ENCODE results near the gene WDSUB1.

Gene WDSUB1

GRCh38 chr2:159215116-159215515 lies 71.4 kb downstream of the WDSUB1 start:
- Histone ChIP-seq H3K23ac (ENCODE audit: low read length in 2 of 2) (no peak overlapping the region), H3K27ac (ENCODE audit: low read length, poor library complexity, severe bottlenecking) (no peak overlapping the region), H2BK120ac (ENCODE audit: low read depth, low read length) (no peak overlapping the region), H3K9ac (ENCODE audit: low read length) (no peak overlapping the region), H3K4ac (ENCODE audit: low read depth in 1 of 2, low read length in 2 of 2) (no peak overlapping the region), H4K8ac (ENCODE audit: low read length) (no peak overlapping the region), H3K79me1 (replicated peaks; ENCODE audit: low read length, poor library complexity, severe bottlenecking) (peaks cover 36% of the 10 kb centered on the region), H3K4me2 (ENCODE audit: low read length, poor library complexity, severe bottlenecking) (no peak overlapping the region), H3K9me3 (ENCODE audit: control insufficient read depth, low read length) (no peaks in the 10 kb centered on the region), H3K4me1 (ENCODE audit: control insufficient read depth, insufficient read depth, low read depth, low read length) (peaks cover 4% of the 10 kb centered on the region), H3K4me3 (ENCODE audit: insufficient read depth in 1 of 2, low read depth in 1 of 2, low read length in 2 of 2) (no peak overlapping the region), H3K14ac (ENCODE audit: low read length in 2 of 2) (no peak overlapping the region), H2BK12ac (ENCODE audit: low read length in 2 of 2) (peak overlapping the region in 1 of 2 experiments; percentile 17), H2AFZ (ENCODE audit: low read depth, low read length) (no peak overlapping the region), H3K27me3 (ENCODE audit: control insufficient read depth in 1 of 2, insufficient read depth in 1 of 2, low read length in 2 of 2) (no peaks in the 10 kb centered on the region), H3K18ac (ENCODE audit: low read depth in 1 of 2, low read length in 2 of 2) (no peak overlapping the region), H2AK5ac (ENCODE audit: low read length, severe bottlenecking) (no peak overlapping the region), H2BK5ac (ENCODE audit: low read depth, low read length, poor library complexity, severe bottlenecking) (no peak overlapping the region), H4K91ac (ENCODE audit: low read length) (no peak overlapping the region), H2BK15ac (ENCODE audit: low read depth, poor library complexity, severe bottlenecking) (no peak overlapping the region), H3K36me3 (ENCODE audit: control insufficient read depth in 1 of 2, insufficient read depth in 2 of 2, low read depth in 1 of 2, low read length in 2 of 2) (peaks cover 24 to 51% of the 10 kb centered on the region in 2 experiments)
- no peak for DNase-seq
- 99% methylated on average over 7 of the region's 7 CpGs for WGBS

- Histone ChIP-seq H2BK5ac (ENCODE audit: low read depth, low read length, poor library complexity, severe bottlenecking) (no peak overlapping the region), H2AFZ (ENCODE audit: low read depth, low read length) (no peak overlapping the region), H3K36me3 (ENCODE audit: control insufficient read depth in 1 of 2, insufficient read depth in 2 of 2, low read depth in 1 of 2, low read length in 2 of 2) (peaks cover 17 to 46% of the 10 kb centered on the region in 2 experiments), H3K4me1 (ENCODE audit: control insufficient read depth, insufficient read depth, low read depth, low read length) (peaks cover 10% of the 10 kb centered on the region), H2AK5ac (ENCODE audit: low read length, severe bottlenecking) (no peak overlapping the region), H3K4ac (ENCODE audit: low read depth in 1 of 2, low read length in 2 of 2) (no peak overlapping the region), H2BK12ac (ENCODE audit: low read length in 2 of 2) (no peak overlapping the region), H3K27ac (ENCODE audit: low read length, poor library complexity, severe bottlenecking) (no peak overlapping the region), H3K27me3 (ENCODE audit: control insufficient read depth in 1 of 2, insufficient read depth in 1 of 2, low read length in 2 of 2) (no peaks in the 10 kb centered on the region), H2BK15ac (ENCODE audit: low read depth, poor library complexity, severe bottlenecking) (no peak overlapping the region), H3K23ac (ENCODE audit: low read length in 2 of 2) (no peak overlapping the region), H3K79me1 (replicated peaks; ENCODE audit: low read length, poor library complexity, severe bottlenecking) (peaks cover 36% of the 10 kb centered on the region), H3K9ac (ENCODE audit: low read length) (no peak overlapping the region), H3K18ac (ENCODE audit: low read depth in 1 of 2, low read length in 2 of 2) (no peak overlapping the region), H3K4me2 (ENCODE audit: low read length, poor library complexity, severe bottlenecking) (no peak overlapping the region), H4K8ac (ENCODE audit: low read length) (no peak overlapping the region), H3K9me3 (ENCODE audit: control insufficient read depth, low read length) (no peaks in the 10 kb centered on the region), H2BK120ac (ENCODE audit: low read depth, low read length) (no peak overlapping the region), H4K91ac (ENCODE audit: low read length) (no peak overlapping the region), H3K14ac (ENCODE audit: low read length in 2 of 2) (no peak overlapping the region), H3K4me3 (ENCODE audit: insufficient read depth in 1 of 2, low read depth in 1 of 2, low read length in 2 of 2) (no peak overlapping the region)
- DNase-seq = no peak
- 92% methylated on average over 3 of the region's 3 CpGs for WGBS
Observed at GRCh38 chr2:159214325-159214865, 72.1 kb downstream of the WDSUB1 start.

- H2BK12ac ChIP-seq (ENCODE audit: low read length in 2 of 2) = no peak overlapping the region
- no peak overlapping the region for H2AK5ac ChIP-seq (ENCODE audit: low read length, severe bottlenecking)
- H4K91ac ChIP-seq (ENCODE audit: low read length) = no peak overlapping the region
- no peak overlapping the region for H3K23ac ChIP-seq (ENCODE audit: low read length in 2 of 2)
- H3K18ac ChIP-seq (ENCODE audit: low read depth in 1 of 2, low read length in 2 of 2) = no peak overlapping the region
- H2AFZ ChIP-seq (ENCODE audit: low read depth, low read length) = no peak overlapping the region
- no peaks in the 10 kb centered on the region for H3K27me3 ChIP-seq (ENCODE audit: control insufficient read depth in 1 of 2, insufficient read depth in 1 of 2, low read length in 2 of 2)
- H3K4ac ChIP-seq (ENCODE audit: low read depth in 1 of 2, low read length in 2 of 2) = no peak overlapping the region
- H2BK5ac ChIP-seq (ENCODE audit: low read depth, low read length, poor library complexity, severe bottlenecking) = no peak overlapping the region
- DNase-seq = no peak
- WGBS = 98% methylated on average over 5 of the region's 5 CpGs
- H2BK15ac ChIP-seq (ENCODE audit: low read depth, poor library complexity, severe bottlenecking) = no peak overlapping the region
- no peak overlapping the region for H3K9ac ChIP-seq (ENCODE audit: low read length)
- no peak overlapping the region for H2BK120ac ChIP-seq (ENCODE audit: low read depth, low read length)
- H3K9me3 ChIP-seq (ENCODE audit: control insufficient read depth, low read length) = no peaks in the 10 kb centered on the region
- H3K4me2 ChIP-seq (ENCODE audit: low read length, poor library complexity, severe bottlenecking) = no peak overlapping the region
- H3K4me3 ChIP-seq (ENCODE audit: insufficient read depth in 1 of 2, low read depth in 1 of 2, low read length in 2 of 2) = no peak overlapping the region
- no peak overlapping the region for H4K8ac ChIP-seq (ENCODE audit: low read length)
- H3K14ac ChIP-seq (ENCODE audit: low read length in 2 of 2) = no peak overlapping the region
- H3K27ac ChIP-seq (ENCODE audit: low read length, poor library complexity, severe bottlenecking) = no peak overlapping the region
- peaks cover 34% of the 10 kb centered on the region for H3K79me1 ChIP-seq (replicated peaks; ENCODE audit: low read length, poor library complexity, severe bottlenecking)
- H3K36me3 ChIP-seq (ENCODE audit: control insufficient read depth in 1 of 2, insufficient read depth in 2 of 2, low read depth in 1 of 2, low read length in 2 of 2) = peaks cover 11 to 44% of the 10 kb centered on the region in 2 experiments
- H3K4me1 ChIP-seq (ENCODE audit: control insufficient read depth, insufficient read depth, low read depth, low read length) = peaks cover 11% of the 10 kb centered on the region
Observed at GRCh38 chr2:159213296-159213695, 73.2 kb downstream of the WDSUB1 start.

GRCh38 chr2:159211447-159212396 lies 74.8 kb downstream of the WDSUB1 start:
- Histone ChIP-seq H3K9ac (ENCODE audit: low read length) (no peak overlapping the region), H3K27ac (ENCODE audit: low read length, poor library complexity, severe bottlenecking) (peak overlapping the region; percentile 60), H3K14ac (ENCODE audit: low read length in 2 of 2) (no peak overlapping the region), H3K4me3 (ENCODE audit: insufficient read depth in 1 of 2, low read depth in 1 of 2, low read length in 2 of 2) (no peak overlapping the region), H3K18ac (ENCODE audit: low read depth in 1 of 2, low read length in 2 of 2) (no peak overlapping the region), H2BK15ac (ENCODE audit: low read depth, poor library complexity, severe bottlenecking) (no peak overlapping the region), H2AK5ac (ENCODE audit: low read length, severe bottlenecking) (peak overlapping the region; percentile 0), H3K27me3 (ENCODE audit: control insufficient read depth in 1 of 2, insufficient read depth in 1 of 2, low read length in 2 of 2) (no peaks in the 10 kb centered on the region), H4K8ac (ENCODE audit: low read length) (no peak overlapping the region), H3K9me3 (ENCODE audit: control insufficient read depth, low read length) (no peaks in the 10 kb centered on the region), H2AFZ (ENCODE audit: low read depth, low read length) (no peak overlapping the region), H3K4ac (ENCODE audit: low read depth in 1 of 2, low read length in 2 of 2) (no peak overlapping the region), H3K4me1 (ENCODE audit: control insufficient read depth, insufficient read depth, low read depth, low read length) (peaks cover 11% of the 10 kb centered on the region), H2BK5ac (ENCODE audit: low read depth, low read length, poor library complexity, severe bottlenecking) (no peak overlapping the region), H2BK120ac (ENCODE audit: low read depth, low read length) (no peak overlapping the region), H3K4me2 (ENCODE audit: low read length, poor library complexity, severe bottlenecking) (no peak overlapping the region), H3K79me1 (replicated peaks; ENCODE audit: low read length, poor library complexity, severe bottlenecking) (peaks cover 26% of the 10 kb centered on the region), H4K91ac (ENCODE audit: low read length) (no peak overlapping the region), H3K23ac (ENCODE audit: low read length in 2 of 2) (no peak overlapping the region), H3K36me3 (ENCODE audit: control insufficient read depth in 1 of 2, insufficient read depth in 2 of 2, low read depth in 1 of 2, low read length in 2 of 2) (peaks cover 3 to 31% of the 10 kb centered on the region in 2 experiments), H2BK12ac (ENCODE audit: low read length in 2 of 2) (no peak overlapping the region)
- 62% methylated on average over 13 of the region's 14 CpGs for WGBS
- DNase-seq = peak; percentile 6

All from mesenchymal stem cell (in vitro differentiated cells and primary cell).